GM12878 (cell line): Measurements from ENCODE around the gene ANKRD40CL. TPM values are rescaled to one million over a fixed set of nuclear protein-coding genes. Genes with fewer than 3 reads are reported as not detected.

Source experiments
- ATAC-seq: fragments of 200-7000 bp; cut with Tn5 transposase; 3 replicates; pipeline ENCODE4 v1.9.1; 2020; ENCODE audit warnings: mild to moderate bottlenecking, moderate library complexity
- BruUV-seq: library from RNA; stranded (reverse); fragments of 400-500 nt; replicated peaks from 2 replicates; lab custom pipeline; 2021; lab: Mats Ljungman, UMichigan
- CTCF ChIA-PET: fragments of 300-600 bp; sonication (Branson Sonifier 250); formaldehyde crosslinking; extraction: SDS; loops from one replicate; lab custom pipeline; 2021; ENCODE audit warnings: inconsistent platforms; lab: Yijun Ruan, JAX
- POLR2A ChIA-PET: fragments of 350-600 bp; formaldehyde crosslinking; extraction: SDS; loops from one replicate; lab custom pipeline; 2021; ENCODE audit warnings: inconsistent platforms; lab: Charles Lee
- RAD21 ChIA-PET: fragments of 300-600 bp; sonication (Branson Sonifier 250); formaldehyde crosslinking; loops from one replicate; lab custom pipeline; 2023; ENCODE audit warnings: antibody characterized with exemption; ENCODE audit not compliant: unreplicated experiment; lab: Charles Lee
- SMC1A ChIA-PET: fragments of 300-600 bp; sonication (Branson Sonifier 250); formaldehyde crosslinking; loops from one replicate; lab custom pipeline; 2023; ENCODE audit not compliant: unreplicated experiment, uncharacterized antibody; lab: Charles Lee
- DNase-seq: peaks from one replicate; pipeline ENCODE4 v3.0.0-alpha.2; 2011; ENCODE audit warnings: low read depth, low spot score
- FAIRE-seq: peaks from 3 replicates; lab custom pipeline; 2011; peaks lifted over from hg19 to GRCh38; lab: Jason Lieb, UNC
- H2AFZ ChIP-seq: 2 replicates; pipeline ENCODE4 v1.6.0; 2011; ENCODE audit warnings: low read depth, low read length, control low read depth; ENCODE audit not compliant: control insufficient read depth
- H3K27ac ChIP-seq: 2 replicates; pipeline ENCODE4 v1.5.1; 2011; ENCODE audit warnings: control low read depth; ENCODE audit not compliant: control insufficient read depth, insufficient read depth
- H3K27me3 ChIP-seq, 2 experiments: replicated peaks in 1 of 2; 2 replicates each; pipeline versions ENCODE4 v1.6.0 to v1.6.1; 2011; ENCODE audit warnings: low read length in 1 of 2; ENCODE audit not compliant: control insufficient read depth in 2 of 2, insufficient read depth in 2 of 2
- H3K36me3 ChIP-seq, 2 experiments: 2 replicates each; pipeline ENCODE4 v1.5.1; 2011; ENCODE audit warnings: low read length in 1 of 2; ENCODE audit not compliant: control insufficient read depth in 2 of 2, insufficient read depth in 2 of 2
- H3K4me1 ChIP-seq: 2 replicates; pipeline ENCODE4 v1.6.1; 2011; ENCODE audit warnings: mild to moderate bottlenecking, low read length, moderate library complexity, mixed read lengths; ENCODE audit not compliant: control insufficient read depth, insufficient read depth
- H3K4me2 ChIP-seq: 2 replicates; pipeline ENCODE4 v1.6.0; 2011; ENCODE audit warnings: control low read depth; ENCODE audit not compliant: control insufficient read depth, insufficient read depth
- H3K4me3 ChIP-seq: fragments of 200-600 bp; sonication (generic); 2 replicates; pipeline ENCODE4 v1.5.1; 2016
- H3K79me2 ChIP-seq: 2 replicates; pipeline ENCODE4 v1.6.0; 2011; ENCODE audit warnings: low read length; ENCODE audit not compliant: control insufficient read depth, insufficient read depth
- H3K9ac ChIP-seq: 2 replicates; pipeline ENCODE4 v1.8.0; 2011; ENCODE audit warnings: low read length, control low read depth, mixed read lengths; ENCODE audit not compliant: control insufficient read depth, insufficient read depth
- H3K9me3 ChIP-seq: replicated peaks from 3 replicates; pipeline ENCODE4 v1.5.1; 2011; ENCODE audit warnings: mild to moderate bottlenecking, low read length; ENCODE audit not compliant: control insufficient read depth, insufficient read depth
- H4K20me1 ChIP-seq: 2 replicates; pipeline ENCODE4 v1.6.0; 2011; ENCODE audit not compliant: control insufficient read depth, insufficient read depth
- ATF2 ChIP-seq: IDR thresholded peaks from 2 replicates; pipeline ENCODE4 v1.6.1; 2012; ENCODE audit warnings: low read length, inconsistent platforms
- GATAD2B ChIP-seq: fragments of 450-650 bp; conservative IDR thresholded peaks from 2 replicates; pipeline ENCODE4 v1.6.1; 2017; ENCODE audit warnings: low read depth, mild to moderate bottlenecking, moderate library complexity
- HSF1 ChIP-seq: fragments of 150-350 bp; IDR thresholded peaks from 2 replicates; pipeline ENCODE4 v1.6.1; 2014; ENCODE audit warnings: mild to moderate bottlenecking, low read depth, low read length
- PRDM15 ChIP-seq: fragments of 450-650 bp; formaldehyde crosslinking; IDR thresholded peaks from 2 replicates; pipeline ENCODE4 v1.4.0; 2020; ENCODE audit warnings: mild to moderate bottlenecking, moderate library complexity
- RAD21 ChIP-seq: IDR thresholded peaks from 2 replicates; pipeline ENCODE4 v1.6.1; 2011; ENCODE audit warnings: mild to moderate bottlenecking, low read depth, low read length, moderate library complexity; ENCODE audit not compliant: insufficient read depth
- RFX5 ChIP-seq: IDR thresholded peaks from 2 replicates; pipeline ENCODE4 v1.6.1; 2011; ENCODE audit warnings: low read depth, low read length, improper control_type of control experiment
- SMARCA5 ChIP-seq: fragments of 450-650 bp; IDR thresholded peaks from 2 replicates; pipeline ENCODE4 v1.6.1; 2017; ENCODE audit warnings: mild to moderate bottlenecking
- TCF12 ChIP-seq: IDR thresholded peaks from 2 replicates; pipeline ENCODE4 v1.6.1; 2011; ENCODE audit warnings: low read depth, mild to moderate bottlenecking, low read length
- ZBTB4 ChIP-seq: fragments of 450-650 bp; formaldehyde crosslinking; IDR thresholded peaks from 2 replicates; pipeline ENCODE4 v1.4.0; 2022; ENCODE audit warnings: mild to moderate bottlenecking, moderate library complexity
- WGBS: methylation state at CpG from one replicate; pipeline ENCODE4 v1.1.6; 2016; ENCODE audit warnings: low lambda C conversion rate; ENCODE audit not compliant: insufficient replicate concordance, insufficient coverage; ENCODE audit errors: missing lambda C conversion rate; 5-methylcytosine and 5-hydroxymethylcytosine counted together
- in situ Hi-C: fragments of 300-500 bp; cut with MboI; formaldehyde crosslinking; loops from 9 replicates; pipeline ENCODE4 v1.14.3; 2018; ENCODE audit warnings: mixed read lengths
- intact Hi-C: fragments of 100-400 bp; cut with micrococcal nuclease; formaldehyde crosslinking; loops from one replicate; pipeline ENCODE4 v1.14.2; 2022; ENCODE audit not compliant: unreplicated experiment
- polyA plus RNA-seq, 11 experiments: library from polyadenylated mRNA; depleted of rRNA in 4 of 11; unstranded in 6 of 11; stranded (reverse) in 5 of 11; fragments of >200 nt; fragmentation: Nextera tagmentation in 4 of 11; fragmentation: Illumina TruSeq in 1 of 11; extraction: Ambion mirVana in 4 of 11; extraction: Trizol in 1 of 11; gene quantifications; 1 replicate in 1 of 11; 2 replicates in 10 of 11; pipeline versions ENCODE4 v1.2.1 to v1.2.3, GENCODE V29; 2011 to 2016; ENCODE audit warnings: inconsistent platforms in 2 of 11, missing spikeins in 2 of 11, low read depth in 1 of 11
- total RNA-seq, 4 experiments: library from RNA; depleted of rRNA in 3 of 4; stranded (reverse); fragments of >200 nt in 3 of 4; fragmentation: Illumina TruSeq in 1 of 4; extraction: Trizol in 1 of 4; gene quantifications; 2 replicates each; pipeline versions ENCODE4 v1.2.1 to v1.2.3, GENCODE V29; 2013 to 2021

Gene ANKRD40CL
- total and polyA plus RNA-seq, 10 of the 15 experiments (the other 5 are each of a cell fraction or from before 2014, with no cell fraction given) = not detected

GRCh38 chr17:50792132-50792531 lies 24.8 kb upstream of the ANKRD40CL start (continued):
- TF ChIP-seq ATF2 (no peak), RFX5 (no peak), HSF1 (no peak), SMARCA5 (no peak), GATAD2B (no peak)

- no peaks in the 10 kb centered on the region for H3K9me3 ChIP-seq
- no peak overlapping the region for H3K4me2 ChIP-seq
- no peak for ATAC-seq
- H3K36me3 ChIP-seq = no peaks in the 10 kb centered on the region
- no peak overlapping the region for H3K9ac ChIP-seq
- H3K4me3 ChIP-seq = no peak overlapping the region
- WGBS = 30% methylated on average over 6 of the region's 6 CpGs
- ChIA-PET CTCF (no interaction called here), RAD21 (no interaction called here), SMC1A (interaction anchor here (1.3 kb wide), 1 partner anchor 62 kb away, joined by 3 read pairs; no protein-coding TSS in a partner anchor), POLR2A (no interaction called here)
- no peaks in the 10 kb centered on the region for H3K79me2 ChIP-seq
- in situ Hi-C loops = no loop called here
- no peak overlapping the region for H2AFZ ChIP-seq
- no TSS peak for BruUV-seq
- intact Hi-C loops = no loop called here
- FAIRE-seq = no peak
- no peak for DNase-seq
- no peaks in the 10 kb centered on the region; the same call in 1 of the 2 replicates for H3K4me1 ChIP-seq
- H3K27me3 ChIP-seq = no peaks in the 10 kb centered on the region
- H3K27ac ChIP-seq = no peak overlapping the region
- no peaks in the 10 kb centered on the region for H4K20me1 ChIP-seq
- TF ChIP-seq TCF12 (no peak), ZBTB4 (CRISPR knock-in tag) (no peak), PRDM15 (CRISPR knock-in tag) (no peak), RAD21 (no peak)
These were observed 23.3 kb upstream of the ANKRD40CL start for GRCh38 chr17:50790618-50791017.
